22Rv1 (cell line): Measurements from ENCODE around the gene CASTOR1.

ENCODE experiments used
- H3K27ac ChIP-seq: fragments of 450-650 bp; 2 replicates; pipeline ENCODE4 v1.5.1; 2017
- CTCF ChIP-seq: fragments of 450-650 bp; IDR thresholded peaks from 2 replicates; pipeline ENCODE4 v1.5.1; 2017; ENCODE audit warnings: mild to moderate bottlenecking
- ZFX ChIP-seq: fragments of 450-650 bp; IDR thresholded peaks from 2 replicates; pipeline ENCODE4 v1.6.1; 2017; ENCODE audit warnings: antibody characterized with exemption, borderline replicate concordance

Gene CASTOR1

GRCh38 chr22:30325724-30326254, 36.5 kb upstream of the CASTOR1 start:
- TF ChIP-seq CTCF (no peak), ZFX (no peak)
- H3K27ac ChIP-seq = no peak overlapping the region

GRCh38 chr22:30325065-30325720, 35.9 kb upstream of the CASTOR1 start:
- no peak for TF ChIP-seq CTCF
- no peak for TF ChIP-seq ZFX
- no peak overlapping the region for H3K27ac ChIP-seq

- TF ChIP-seq CTCF = no peak
- TF ChIP-seq ZFX = no peak
- no peak overlapping the region for H3K27ac ChIP-seq
Measured at GRCh38 chr22:30324014-30324730, 34.9 kb upstream of the CASTOR1 start.

GRCh38 chr22:30323246-30323645, 33.9 kb upstream of the CASTOR1 start:
- no peak overlapping the region for H3K27ac ChIP-seq
- TF ChIP-seq CTCF (no peak), ZFX (no peak)

- no peak overlapping the region for H3K27ac ChIP-seq
- TF ChIP-seq CTCF = no peak
- no peak for TF ChIP-seq ZFX
Measured at GRCh38 chr22:30321461-30321860, 32.2 kb upstream of the CASTOR1 start.

GRCh38 chr22:30320021-30320556, 30.8 kb upstream of the CASTOR1 start:
- H3K27ac ChIP-seq = no peak overlapping the region
- TF ChIP-seq ZFX (no peak), CTCF (no peak)
